HepG2 (cell line): ENCODE data around the gene ABCC1. TPM values are rescaled to one million over a fixed set of nuclear protein-coding genes. Genes with fewer than 3 reads are reported as not detected.

ENCODE experiments used
- IRF2 ChIP-seq: IDR thresholded peaks from 2 replicates; pipeline ENCODE4 v1.6.1; 2018; ENCODE audit warnings: missing genetic modification reagents, missing compliant biosample characterization
- NCOA2 ChIP-seq: sonication (generic); formaldehyde crosslinking; IDR thresholded peaks from 2 replicates; pipeline ENCODE4 v1.8.0; 2022; ENCODE audit warnings: inconsistent platforms
- RFXAP ChIP-seq: sonication (generic); formaldehyde crosslinking; IDR thresholded peaks from 2 replicates; pipeline ENCODE4 v1.4.0; 2020; ENCODE audit warnings: missing genetic modification reagents, borderline replicate concordance
- SETDB1 ChIP-seq: sonication (generic); formaldehyde crosslinking; IDR thresholded peaks from 2 replicates; pipeline ENCODE4 v1.5.1; 2020; ENCODE audit warnings: missing genetic modification reagents, mild to moderate bottlenecking, borderline replicate concordance
- ZBTB3 ChIP-seq: sonication (generic); formaldehyde crosslinking; IDR thresholded peaks from 2 replicates; pipeline ENCODE4 v1.4.0; 2020; ENCODE audit warnings: low read depth, mild to moderate bottlenecking, moderate library complexity, missing genetic modification reagents, borderline replicate concordance
- ZMYM3 ChIP-seq: sonication (generic); formaldehyde crosslinking; IDR thresholded peaks from 2 replicates; pipeline ENCODE4 v1.5.1; 2020; ENCODE audit warnings: mild to moderate bottlenecking, missing genetic modification reagents
- ZNF569 ChIP-seq: sonication (generic); formaldehyde crosslinking; IDR thresholded peaks from 2 replicates; pipeline ENCODE4 v1.5.0; 2020; ENCODE audit warnings: mild to moderate bottlenecking, missing genetic modification reagents, moderate library complexity, borderline replicate concordance
- ZNF678 ChIP-seq: sonication (generic); formaldehyde crosslinking; IDR thresholded peaks from 2 replicates; pipeline ENCODE4 v1.4.0; 2020; ENCODE audit warnings: mild to moderate bottlenecking, missing genetic modification reagents
- polyA plus RNA-seq, 8 experiments: library from polyadenylated mRNA; depleted of rRNA in 3 of 8; stranded (reverse) in 7 of 8; unstranded in 1 of 8; fragments of >200 nt; fragmentation: Illumina TruSeq in 4 of 8; extraction: Trizol in 4 of 8; gene quantifications; 2 replicates each; pipeline versions ENCODE4 v1.2.1 to v1.2.3, GENCODE V29; 2011 to 2016; ENCODE audit warnings: low read depth in 4 of 8, missing spikeins in 1 of 8, mixed read lengths in 1 of 8; ENCODE audit not compliant: insufficient read depth in 1 of 8
- total RNA-seq, 5 experiments: library from RNA; depleted of rRNA; stranded (reverse); fragments of >200 nt; fragmentation: Illumina TruSeq; extraction: Trizol; gene quantifications; 2 replicates each; pipeline ENCODE4 v1.2.3, GENCODE V29; 2016; ENCODE audit warnings: low read depth in 1 of 5
- TF ChIP-seq, protein P1 (sequence below): sonication (generic); formaldehyde crosslinking; IDR thresholded peaks from 2 replicates; pipeline ENCODE4 v1.8.0; 2022; ENCODE audit warnings: mild to moderate bottlenecking, missing genetic modification reagents; ENCODE audit not compliant: insufficient replicate concordance
- TF ChIP-seq, protein P2 (sequence below): sonication (generic); formaldehyde crosslinking; IDR thresholded peaks from 2 replicates; pipeline ENCODE4 v1.5.0; 2020; ENCODE audit warnings: mild to moderate bottlenecking, missing genetic modification reagents, borderline replicate concordance
- TF ChIP-seq, protein P3 (sequence below): sonication (generic); formaldehyde crosslinking; conservative IDR thresholded peaks from 2 replicates; pipeline ENCODE4 v1.8.0; 2022; ENCODE audit warnings: missing genetic modification reagents
- TF ChIP-seq, protein P4 (sequence below): sonication (generic); formaldehyde crosslinking; IDR thresholded peaks from 2 replicates; pipeline ENCODE4 v1.4.0; 2020; ENCODE audit warnings: mild to moderate bottlenecking, missing genetic modification reagents
- TF ChIP-seq, protein P5 (sequence below): sonication (generic); formaldehyde crosslinking; IDR thresholded peaks from 2 replicates; pipeline ENCODE4 v1.5.0; 2020; ENCODE audit warnings: missing genetic modification reagents, mild to moderate bottlenecking, borderline replicate concordance

ABCC1 gene
- total and polyA plus RNA-seq, 2 of the 13 experiments (the other 11 are each of a cell fraction or from before 2014, with no cell fraction given): 13.0 to 30.6 TPM

DNA sequence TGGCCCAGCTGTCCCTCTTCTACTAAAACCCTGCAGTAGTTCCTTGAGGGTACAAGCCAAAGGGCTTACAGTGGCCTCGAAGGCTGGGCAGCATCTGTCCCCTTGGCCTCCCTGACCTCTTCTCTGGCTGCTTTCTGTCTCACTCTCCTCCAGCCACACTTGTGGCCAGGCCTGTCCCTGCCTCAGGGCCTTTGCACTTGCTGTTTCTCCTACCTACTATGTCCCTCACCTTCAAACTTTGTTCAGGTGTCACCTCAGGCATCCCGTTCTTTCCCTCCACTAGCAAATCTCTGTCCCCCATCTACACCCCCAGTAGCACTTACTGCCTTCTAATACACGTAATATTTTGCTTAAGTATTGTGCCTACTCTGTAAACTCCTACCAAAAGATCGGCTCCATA is 6.0 kb downstream of the ABCC1 start (continued):
- TF ChIP-seq, protein P1, sequence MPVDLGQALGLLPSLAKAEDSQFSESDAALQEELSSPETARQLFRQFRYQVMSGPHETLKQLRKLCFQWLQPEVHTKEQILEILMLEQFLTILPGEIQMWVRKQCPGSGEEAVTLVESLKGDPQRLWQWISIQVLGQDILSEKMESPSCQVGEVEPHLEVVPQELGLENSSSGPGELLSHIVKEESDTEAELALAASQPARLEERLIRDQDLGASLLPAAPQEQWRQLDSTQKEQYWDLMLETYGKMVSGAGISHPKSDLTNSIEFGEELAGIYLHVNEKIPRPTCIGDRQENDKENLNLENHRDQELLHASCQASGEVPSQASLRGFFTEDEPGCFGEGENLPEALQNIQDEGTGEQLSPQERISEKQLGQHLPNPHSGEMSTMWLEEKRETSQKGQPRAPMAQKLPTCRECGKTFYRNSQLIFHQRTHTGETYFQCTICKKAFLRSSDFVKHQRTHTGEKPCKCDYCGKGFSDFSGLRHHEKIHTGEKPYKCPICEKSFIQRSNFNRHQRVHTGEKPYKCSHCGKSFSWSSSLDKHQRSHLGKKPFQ (CRISPR knock-in tag): peak; percentile 40
- TF ChIP-seq ZMYM3 (peak; percentile 96), ZBTB3 (CRISPR knock-in tag) (no peak), RFXAP (CRISPR knock-in tag) (no peak), IRF2 (CRISPR knock-in tag) (no peak), ZNF678 (CRISPR knock-in tag) (no peak), NCOA2 (CRISPR knock-in tag) (no peak), ZNF569 (CRISPR knock-in tag) (no peak), SETDB1 (no peak)
- TF ChIP-seq, protein P2, sequence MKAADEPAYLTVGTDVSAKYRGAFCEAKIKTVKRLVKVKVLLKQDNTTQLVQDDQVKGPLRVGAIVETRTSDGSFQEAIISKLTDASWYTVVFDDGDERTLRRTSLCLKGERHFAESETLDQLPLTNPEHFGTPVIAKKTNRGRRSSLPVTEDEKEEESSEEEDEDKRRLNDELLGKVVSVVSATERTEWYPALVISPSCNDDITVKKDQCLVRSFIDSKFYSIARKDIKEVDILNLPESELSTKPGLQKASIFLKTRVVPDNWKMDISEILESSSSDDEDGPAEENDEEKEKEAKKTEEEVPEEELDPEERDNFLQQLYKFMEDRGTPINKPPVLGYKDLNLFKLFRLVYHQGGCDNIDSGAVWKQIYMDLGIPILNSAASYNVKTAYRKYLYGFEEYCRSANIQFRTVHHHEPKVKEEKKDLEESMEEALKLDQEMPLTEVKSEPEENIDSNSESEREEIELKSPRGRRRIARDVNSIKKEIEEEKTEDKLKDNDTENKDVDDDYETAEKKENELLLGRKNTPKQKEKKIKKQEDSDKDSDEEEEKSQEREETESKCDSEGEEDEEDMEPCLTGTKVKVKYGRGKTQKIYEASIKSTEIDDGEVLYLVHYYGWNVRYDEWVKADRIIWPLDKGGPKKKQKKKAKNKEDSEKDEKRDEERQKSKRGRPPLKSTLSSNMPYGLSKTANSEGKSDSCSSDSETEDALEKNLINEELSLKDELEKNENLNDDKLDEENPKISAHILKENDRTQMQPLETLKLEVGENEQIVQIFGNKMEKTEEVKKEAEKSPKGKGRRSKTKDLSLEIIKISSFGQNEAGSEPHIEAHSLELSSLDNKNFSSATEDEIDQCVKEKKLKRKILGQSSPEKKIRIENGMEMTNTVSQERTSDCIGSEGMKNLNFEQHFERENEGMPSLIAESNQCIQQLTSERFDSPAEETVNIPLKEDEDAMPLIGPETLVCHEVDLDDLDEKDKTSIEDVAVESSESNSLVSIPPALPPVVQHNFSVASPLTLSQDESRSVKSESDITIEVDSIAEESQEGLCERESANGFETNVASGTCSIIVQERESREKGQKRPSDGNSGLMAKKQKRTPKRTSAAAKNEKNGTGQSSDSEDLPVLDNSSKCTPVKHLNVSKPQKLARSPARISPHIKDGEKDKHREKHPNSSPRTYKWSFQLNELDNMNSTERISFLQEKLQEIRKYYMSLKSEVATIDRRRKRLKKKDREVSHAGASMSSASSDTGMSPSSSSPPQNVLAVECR (CRISPR knock-in tag): no peak
- TF ChIP-seq, protein P3, sequence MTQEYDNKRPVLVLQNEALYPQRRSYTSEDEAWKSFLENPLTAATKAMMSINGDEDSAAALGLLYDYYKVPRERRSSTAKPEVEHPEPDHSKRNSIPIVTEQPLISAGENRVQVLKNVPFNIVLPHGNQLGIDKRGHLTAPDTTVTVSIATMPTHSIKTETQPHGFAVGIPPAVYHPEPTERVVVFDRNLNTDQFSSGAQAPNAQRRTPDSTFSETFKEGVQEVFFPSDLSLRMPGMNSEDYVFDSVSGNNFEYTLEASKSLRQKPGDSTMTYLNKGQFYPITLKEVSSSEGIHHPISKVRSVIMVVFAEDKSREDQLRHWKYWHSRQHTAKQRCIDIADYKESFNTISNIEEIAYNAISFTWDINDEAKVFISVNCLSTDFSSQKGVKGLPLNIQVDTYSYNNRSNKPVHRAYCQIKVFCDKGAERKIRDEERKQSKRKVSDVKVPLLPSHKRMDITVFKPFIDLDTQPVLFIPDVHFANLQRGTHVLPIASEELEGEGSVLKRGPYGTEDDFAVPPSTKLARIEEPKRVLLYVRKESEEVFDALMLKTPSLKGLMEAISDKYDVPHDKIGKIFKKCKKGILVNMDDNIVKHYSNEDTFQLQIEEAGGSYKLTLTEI (CRISPR knock-in tag): no peak
- TF ChIP-seq, protein P4, sequence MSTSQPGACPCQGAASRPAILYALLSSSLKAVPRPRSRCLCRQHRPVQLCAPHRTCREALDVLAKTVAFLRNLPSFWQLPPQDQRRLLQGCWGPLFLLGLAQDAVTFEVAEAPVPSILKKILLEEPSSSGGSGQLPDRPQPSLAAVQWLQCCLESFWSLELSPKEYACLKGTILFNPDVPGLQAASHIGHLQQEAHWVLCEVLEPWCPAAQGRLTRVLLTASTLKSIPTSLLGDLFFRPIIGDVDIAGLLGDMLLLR: no peak
- TF ChIP-seq, protein P5, sequence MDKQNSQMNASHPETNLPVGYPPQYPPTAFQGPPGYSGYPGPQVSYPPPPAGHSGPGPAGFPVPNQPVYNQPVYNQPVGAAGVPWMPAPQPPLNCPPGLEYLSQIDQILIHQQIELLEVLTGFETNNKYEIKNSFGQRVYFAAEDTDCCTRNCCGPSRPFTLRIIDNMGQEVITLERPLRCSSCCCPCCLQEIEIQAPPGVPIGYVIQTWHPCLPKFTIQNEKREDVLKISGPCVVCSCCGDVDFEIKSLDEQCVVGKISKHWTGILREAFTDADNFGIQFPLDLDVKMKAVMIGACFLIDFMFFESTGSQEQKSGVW (CRISPR knock-in tag): no peak
